Measurements from ENCODE around the gene FKTN. TPM values are rescaled to one million over a fixed set of nuclear protein-coding genes. Genes with fewer than 3 reads are reported as not detected.
A peak's percentile ranks its signal among the peaks of the same experiment; 100 is the strongest.

The FKTN gene
- total RNA-seq, 1 donor from 2014 or later = 23.5 TPM

DNA sequence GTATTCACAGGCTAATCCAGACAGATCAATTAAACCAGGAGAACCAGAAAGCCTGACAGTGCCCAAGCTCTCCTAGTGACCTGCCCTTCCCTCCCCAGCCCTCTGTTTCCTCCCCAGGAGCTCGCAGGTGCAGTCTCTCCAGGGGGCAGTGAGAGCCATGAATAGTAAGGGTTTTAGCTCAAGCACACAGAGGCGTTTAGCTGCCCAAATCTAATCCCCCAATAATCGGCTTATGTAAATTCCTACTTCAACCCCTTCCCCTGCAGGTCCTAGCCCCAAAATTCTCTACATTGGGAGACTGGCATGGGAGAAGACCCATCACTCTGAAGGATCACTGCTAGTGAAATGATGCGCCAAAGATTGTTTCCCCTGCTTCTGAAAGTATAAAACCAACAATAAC lies 93.9 kb downstream of the FKTN start:
- Mint-ChIP-seq H3K27me3 (ENCODE audit: unreplicated experiment) (peaks cover 9% of the 10 kb centered on the region), H3K27ac (ENCODE audit: unreplicated experiment) (no peak overlapping the region), H3K9me3 (ENCODE audit: unreplicated experiment) (no peaks in the 10 kb centered on the region), H3K36me3 (ENCODE audit: unreplicated experiment) (no peaks in the 10 kb centered on the region), H3K4me1 (ENCODE audit: unreplicated experiment) (peaks cover 5% of the 10 kb centered on the region), H3K4me3 (ENCODE audit: unreplicated experiment) (no peak overlapping the region)
- TF ChIP-seq, protein P1, sequence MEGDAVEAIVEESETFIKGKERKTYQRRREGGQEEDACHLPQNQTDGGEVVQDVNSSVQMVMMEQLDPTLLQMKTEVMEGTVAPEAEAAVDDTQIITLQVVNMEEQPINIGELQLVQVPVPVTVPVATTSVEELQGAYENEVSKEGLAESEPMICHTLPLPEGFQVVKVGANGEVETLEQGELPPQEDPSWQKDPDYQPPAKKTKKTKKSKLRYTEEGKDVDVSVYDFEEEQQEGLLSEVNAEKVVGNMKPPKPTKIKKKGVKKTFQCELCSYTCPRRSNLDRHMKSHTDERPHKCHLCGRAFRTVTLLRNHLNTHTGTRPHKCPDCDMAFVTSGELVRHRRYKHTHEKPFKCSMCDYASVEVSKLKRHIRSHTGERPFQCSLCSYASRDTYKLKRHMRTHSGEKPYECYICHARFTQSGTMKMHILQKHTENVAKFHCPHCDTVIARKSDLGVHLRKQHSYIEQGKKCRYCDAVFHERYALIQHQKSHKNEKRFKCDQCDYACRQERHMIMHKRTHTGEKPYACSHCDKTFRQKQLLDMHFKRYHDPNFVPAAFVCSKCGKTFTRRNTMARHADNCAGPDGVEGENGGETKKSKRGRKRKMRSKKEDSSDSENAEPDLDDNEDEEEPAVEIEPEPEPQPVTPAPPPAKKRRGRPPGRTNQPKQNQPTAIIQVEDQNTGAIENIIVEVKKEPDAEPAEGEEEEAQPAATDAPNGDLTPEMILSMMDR (IDR thresholded peaks at IDR 0.05) = no peak
- no peak for DNase-seq (ENCODE audit: extremely low spot score, unreplicated experiment)

DNA sequence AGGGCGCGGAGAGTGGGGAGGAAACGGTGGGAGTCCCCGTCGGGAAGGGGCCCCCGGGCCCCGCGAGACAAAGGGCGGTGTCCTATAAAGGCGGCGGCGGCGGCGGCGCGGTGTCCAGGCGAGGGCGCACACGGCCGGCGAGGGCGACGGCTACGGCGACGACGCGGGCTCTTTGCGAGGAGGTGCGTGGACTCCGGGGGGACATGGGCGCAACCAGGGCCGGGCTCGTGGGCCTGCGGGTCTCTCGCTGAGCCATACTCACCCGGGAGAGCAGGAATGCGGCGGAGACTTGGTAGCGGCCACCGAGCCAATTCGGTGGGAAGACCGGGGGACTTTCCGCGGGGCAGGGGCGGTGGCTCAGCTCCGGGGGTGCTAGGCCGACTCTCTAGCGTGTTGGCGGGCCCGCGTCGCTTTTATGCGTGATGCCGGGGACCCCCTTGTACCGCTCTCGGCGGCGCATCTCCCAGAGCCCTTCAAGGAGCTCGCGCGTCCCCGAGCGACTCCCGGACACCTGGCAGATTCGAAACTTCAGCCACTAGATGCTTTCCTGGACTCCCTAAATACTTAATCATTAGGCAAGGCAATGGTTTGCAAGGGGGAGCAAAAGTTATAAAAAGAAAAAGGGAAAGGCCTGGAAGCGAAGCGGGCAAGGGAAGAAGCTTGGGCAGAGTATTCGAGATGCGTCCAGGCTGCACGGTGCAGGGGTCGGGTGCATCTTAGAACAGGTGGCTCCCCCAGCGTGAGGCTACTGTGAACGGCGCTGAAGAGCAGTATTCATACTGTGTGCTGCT lies 98.4 kb downstream of the FKTN start:
- H3K27me3 Mint-ChIP-seq (ENCODE audit: unreplicated experiment) = peaks cover 18% of the 10 kb centered on the region
- DNase-seq (ENCODE audit: extremely low spot score, unreplicated experiment) = no peak
- no peak overlapping the region for H3K27ac Mint-ChIP-seq (ENCODE audit: unreplicated experiment)

DNA sequence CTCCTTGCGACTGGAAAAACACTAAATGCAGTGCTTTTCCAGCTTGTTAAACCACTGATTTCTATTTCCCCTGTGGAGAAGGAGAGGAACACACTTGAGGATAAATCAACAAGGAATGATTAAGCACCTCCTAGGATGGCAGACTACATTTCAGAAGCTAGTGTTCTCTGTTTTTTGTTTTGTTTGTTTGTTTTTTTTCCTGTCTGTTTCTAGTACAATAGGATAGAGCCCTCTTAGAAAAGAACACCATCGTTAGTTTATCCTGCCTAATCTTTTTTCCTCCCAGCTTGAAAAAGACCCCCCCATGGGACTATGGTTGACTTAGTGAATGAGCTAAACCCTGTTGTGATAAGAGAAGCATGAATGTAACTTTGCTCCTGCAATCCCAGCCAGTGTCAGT lies 100.4 kb downstream of the FKTN start:
- no peaks in the 10 kb centered on the region for H3K36me3 Mint-ChIP-seq (ENCODE audit: unreplicated experiment)
- no peaks in the 10 kb centered on the region for H3K9me3 Mint-ChIP-seq (ENCODE audit: unreplicated experiment)
- TF ChIP-seq, protein P1 (IDR thresholded peaks at IDR 0.05) = no peak
- H3K4me3 Mint-ChIP-seq (ENCODE audit: unreplicated experiment) = no peak overlapping the region
- no peak for DNase-seq (ENCODE audit: extremely low spot score, unreplicated experiment)
- H3K4me1 Mint-ChIP-seq (ENCODE audit: unreplicated experiment) = peaks cover 7% of the 10 kb centered on the region
- H3K27ac Mint-ChIP-seq (ENCODE audit: unreplicated experiment) = no peak overlapping the region
- peaks cover 18% of the 10 kb centered on the region for H3K27me3 Mint-ChIP-seq (ENCODE audit: unreplicated experiment)

More for the DNA sequence above, 98.4 kb downstream of the FKTN start:
- peaks cover 7% of the 10 kb centered on the region for H3K4me1 Mint-ChIP-seq (ENCODE audit: unreplicated experiment)
- no peaks in the 10 kb centered on the region for H3K9me3 Mint-ChIP-seq (ENCODE audit: unreplicated experiment)
- TF ChIP-seq, protein P1 (IDR thresholded peaks at IDR 0.05) = peak; percentile 38
- H3K36me3 Mint-ChIP-seq (ENCODE audit: unreplicated experiment) = no peaks in the 10 kb centered on the region
- H3K4me3 Mint-ChIP-seq (ENCODE audit: unreplicated experiment) = peak overlapping the region; percentile 75

DNA sequence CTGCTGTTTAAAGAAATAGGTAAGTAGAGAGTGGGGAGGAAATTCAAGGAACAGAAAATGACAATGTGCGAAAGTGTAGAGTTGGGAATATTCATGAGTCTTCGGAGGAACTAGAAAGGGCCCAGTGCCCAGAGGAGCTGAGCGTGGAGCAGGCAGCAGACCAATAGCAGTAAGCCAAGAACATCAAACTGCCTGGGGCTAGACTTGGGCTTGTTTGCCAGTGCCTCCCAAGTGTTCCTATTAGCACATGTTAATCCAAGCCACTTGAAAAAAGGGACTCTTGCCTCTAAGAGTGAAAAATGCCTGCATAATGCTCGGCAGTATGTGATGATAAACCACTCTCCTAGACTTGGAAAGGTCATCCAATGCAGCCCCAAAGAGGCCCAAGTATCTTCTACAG lies 103.1 kb downstream of the FKTN start:
- no peaks in the 10 kb centered on the region for H3K9me3 Mint-ChIP-seq (ENCODE audit: unreplicated experiment)
- TF ChIP-seq, protein P1 (IDR thresholded peaks at IDR 0.05) = no peak
- no peaks in the 10 kb centered on the region for H3K36me3 Mint-ChIP-seq (ENCODE audit: unreplicated experiment)
- no peak overlapping the region for H3K4me3 Mint-ChIP-seq (ENCODE audit: unreplicated experiment)
- peaks cover 16% of the 10 kb centered on the region for H3K27me3 Mint-ChIP-seq (ENCODE audit: unreplicated experiment)
- DNase-seq (ENCODE audit: extremely low spot score, unreplicated experiment) = no peak
- no peak overlapping the region for H3K27ac Mint-ChIP-seq (ENCODE audit: unreplicated experiment)
- H3K4me1 Mint-ChIP-seq (ENCODE audit: unreplicated experiment) = peaks cover 7% of the 10 kb centered on the region

DNA sequence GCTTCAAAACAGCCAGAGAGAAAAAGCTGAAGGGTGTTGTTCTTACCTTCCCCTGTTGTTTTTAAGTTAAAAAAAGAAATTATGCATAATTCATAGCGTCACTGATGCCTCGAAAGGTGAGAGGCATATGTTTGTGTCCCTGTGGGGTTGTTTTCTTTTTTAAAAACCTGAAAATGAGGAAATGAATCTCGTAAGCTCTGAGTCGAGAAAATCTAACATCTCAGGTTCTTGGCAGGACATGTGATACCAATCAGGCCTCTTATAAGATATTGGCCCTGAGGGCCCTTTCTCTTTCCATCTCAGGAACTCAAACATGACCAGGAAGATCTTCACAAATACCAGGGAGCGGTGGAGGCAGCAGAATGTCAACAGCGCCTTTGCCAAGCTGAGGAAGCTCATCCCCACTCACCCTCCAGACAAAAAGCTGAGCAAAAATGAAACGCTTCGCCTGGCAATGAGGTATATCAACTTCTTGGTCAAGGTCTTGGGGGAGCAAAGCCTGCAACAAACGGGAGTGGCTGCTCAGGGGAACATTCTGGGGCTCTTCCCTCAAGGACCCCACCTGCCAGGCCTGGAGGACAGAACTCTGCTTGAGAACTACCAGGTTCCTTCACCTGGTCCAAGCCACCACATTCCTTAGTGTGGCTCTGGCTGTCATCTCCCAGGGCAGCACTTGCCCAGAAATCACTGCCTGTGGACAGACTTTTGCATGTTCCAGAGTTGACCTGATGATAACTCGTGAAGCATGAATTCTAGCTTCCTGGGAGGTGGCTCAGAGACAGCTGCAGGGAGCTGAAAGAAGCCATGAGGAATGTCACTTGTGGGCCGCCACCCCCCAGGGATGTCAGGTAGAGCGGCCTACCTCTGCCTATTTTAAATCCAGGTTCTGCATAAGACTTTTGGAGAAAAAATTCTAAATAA lies 104.5 kb downstream of the FKTN start, which contains the start of gene TAL2:
Gene TAL2, plus strand, starts transcription at position 274 of the 921 bp plus-strand sequence. Its CDS starts 40 bp downstream, at position 314.
- Mint-ChIP-seq H3K36me3 (ENCODE audit: unreplicated experiment) (no peaks in the 10 kb centered on the region), H3K9me3 (ENCODE audit: unreplicated experiment) (no peaks in the 10 kb centered on the region), H3K27ac (ENCODE audit: unreplicated experiment) (no peak within 1 kb of the TSS), H3K4me3 (ENCODE audit: unreplicated experiment) (no peak within 1 kb of the TSS), H3K27me3 (ENCODE audit: unreplicated experiment) (peaks cover 14% of the 10 kb centered on the region), H3K4me1 (ENCODE audit: unreplicated experiment) (no peaks in the 10 kb centered on the region)
- no peak for DNase-seq (ENCODE audit: extremely low spot score, unreplicated experiment)
- TF ChIP-seq, protein P1 (IDR thresholded peaks at IDR 0.05) = no peak

Data from osteocyte (in vitro differentiated cells).